ENCODE results near the gene EEFSEC.

DNA sequence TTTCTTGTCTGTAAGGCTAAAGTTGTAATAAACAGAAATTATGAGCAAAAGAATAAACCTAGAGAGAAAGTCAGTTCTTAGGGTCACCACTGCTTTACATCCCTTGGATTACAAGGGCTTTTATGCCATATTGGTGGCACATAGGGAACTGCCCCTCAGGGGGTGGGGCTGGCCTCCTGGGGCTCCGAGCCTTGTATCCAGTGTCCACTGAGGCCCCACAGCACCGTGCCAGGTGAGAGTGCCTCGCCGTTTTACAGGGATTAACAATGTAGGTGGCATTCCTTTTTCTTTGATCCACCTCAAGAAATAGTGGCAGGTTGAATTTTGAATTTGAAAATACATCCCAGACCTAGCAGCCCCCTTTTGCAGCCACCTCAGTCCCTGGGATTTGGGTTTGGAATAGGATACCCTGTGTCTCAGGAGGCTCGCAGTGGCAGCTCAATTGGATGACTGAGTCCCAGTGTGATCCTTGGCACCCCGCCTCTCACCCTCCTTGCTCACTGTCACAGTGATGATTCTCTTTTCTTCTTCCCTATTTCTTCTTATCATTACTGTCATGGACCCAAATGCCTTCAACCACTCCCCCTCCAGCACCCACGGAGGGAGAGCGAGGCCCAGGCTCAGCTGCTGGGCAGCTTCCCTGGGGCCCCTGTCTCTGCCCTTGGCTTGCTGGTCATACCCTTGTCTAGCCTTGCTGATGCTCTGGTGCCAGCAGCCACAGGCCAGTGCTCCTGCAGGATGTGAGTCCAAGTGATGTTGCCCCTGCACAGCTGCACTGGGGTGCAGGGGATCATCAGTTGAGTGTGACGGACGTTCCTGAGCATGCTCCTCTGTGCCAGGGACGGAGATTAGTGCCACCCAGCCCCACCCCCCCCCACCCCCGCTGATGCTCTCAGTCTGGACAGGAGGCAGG lies 175.5 kb downstream of the EEFSEC start:
- TF ChIP-seq, protein P1, sequence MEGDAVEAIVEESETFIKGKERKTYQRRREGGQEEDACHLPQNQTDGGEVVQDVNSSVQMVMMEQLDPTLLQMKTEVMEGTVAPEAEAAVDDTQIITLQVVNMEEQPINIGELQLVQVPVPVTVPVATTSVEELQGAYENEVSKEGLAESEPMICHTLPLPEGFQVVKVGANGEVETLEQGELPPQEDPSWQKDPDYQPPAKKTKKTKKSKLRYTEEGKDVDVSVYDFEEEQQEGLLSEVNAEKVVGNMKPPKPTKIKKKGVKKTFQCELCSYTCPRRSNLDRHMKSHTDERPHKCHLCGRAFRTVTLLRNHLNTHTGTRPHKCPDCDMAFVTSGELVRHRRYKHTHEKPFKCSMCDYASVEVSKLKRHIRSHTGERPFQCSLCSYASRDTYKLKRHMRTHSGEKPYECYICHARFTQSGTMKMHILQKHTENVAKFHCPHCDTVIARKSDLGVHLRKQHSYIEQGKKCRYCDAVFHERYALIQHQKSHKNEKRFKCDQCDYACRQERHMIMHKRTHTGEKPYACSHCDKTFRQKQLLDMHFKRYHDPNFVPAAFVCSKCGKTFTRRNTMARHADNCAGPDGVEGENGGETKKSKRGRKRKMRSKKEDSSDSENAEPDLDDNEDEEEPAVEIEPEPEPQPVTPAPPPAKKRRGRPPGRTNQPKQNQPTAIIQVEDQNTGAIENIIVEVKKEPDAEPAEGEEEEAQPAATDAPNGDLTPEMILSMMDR (IDR thresholded peaks at IDR 0.05): no peak
- no peak for TF ChIP-seq POLR2A (IDR thresholded peaks at IDR 0.05)
